Gastrocnemius medialis (tissue), 4 donors: ENCODE data around the gene FJX1. TPM values are rescaled to one million over a fixed set of nuclear protein-coding genes. Genes with fewer than 3 reads are reported as not detected.
"Not testable (repeated sequence)": the region's sequence is repeated elsewhere in the genome, so short reads cannot be mapped to it uniquely, and the experiment has no call there.

Experiments used
- ATAC-seq, 2 donors: fragments of 150-250 bp; one replicate each; pipeline ENCODE4 v1.9.1; 2016
- DNase-seq, 2 donors: peaks; one replicate each; pipeline ENCODE4 v3.0.0-alpha.2; 2019
- H3K27ac ChIP-seq, 4 donors: fragments of 200-600 bp; sonication (generic); 1 replicate in 1 of 4; 2 replicates in 3 of 4; pipeline ENCODE4 v1.5.1; 2016 to 2018; ENCODE audit warnings: mild to moderate bottlenecking in 2 of 4, moderate library complexity in 1 of 4
- H3K27me3 ChIP-seq, 3 donors: fragments of 200-600 bp; sonication (generic) in 2 of 3; 1 replicate in 1 of 3; 2 replicates in 2 of 3; pipeline versions ENCODE4 v1.5.1 to v1.6.0; 2016 to 2019; ENCODE audit warnings: mild to moderate bottlenecking in 1 of 3, moderate library complexity in 1 of 3
- H3K36me3 ChIP-seq, 2 donors: fragments of 200-600 bp; sonication (generic) in 1 of 2; one replicate each; pipeline ENCODE4 v1.5.1; 2017 to 2018
- H3K4me1 ChIP-seq, 2 donors: fragments of 200-600 bp; sonication (generic) in 1 of 2; one replicate each; pipeline ENCODE4 v1.5.1; 2016 to 2017; ENCODE audit warnings: mild to moderate bottlenecking in 2 of 2
- H3K4me3 ChIP-seq, 4 donors: fragments of 200-600 bp; sonication (generic) in 3 of 4; 1 replicate in 1 of 4; 2 replicates in 3 of 4; pipeline ENCODE4 v1.5.1; 2016 to 2019; ENCODE audit warnings: mild to moderate bottlenecking in 2 of 4
- H3K9me3 ChIP-seq, 3 donors: fragments of 200-600 bp; sonication (generic) in 2 of 3; 1 replicate in 1 of 3; 2 replicates in 2 of 3; pipeline ENCODE4 v1.5.1; 2016 to 2019
- POLR2A ChIP-seq, 2 donors: fragments of 450-650 bp; IDR thresholded peaks; one replicate each; pipeline ENCODE4 v1.6.1; 2017; ENCODE audit warnings: antibody characterized with exemption in 2 of 2, mild to moderate bottlenecking in 2 of 2, moderate library complexity in 2 of 2
- in situ Hi-C, 4 donors: fragments of 200-750 bp; cut with MboI; loops; one replicate each; pipeline versions ENCODE4 v1.15.0 to v1.8.0; 2017; ENCODE audit warnings: low sequenced_read_pairs in 4 of 4
- intact Hi-C: fragments of 100-400 bp; cut with DNase I; formaldehyde crosslinking; loops from one replicate; pipeline ENCODE4 v1.15.1; 2023; ENCODE audit warnings: low total_unique reads
- total RNA-seq, 4 donors: library from RNA; depleted of rRNA; stranded (reverse); fragments of >200 nt; gene quantifications; one replicate each; pipeline versions ENCODE4 v1.1.0 to v1.2.3, GENCODE V29; 2016
- TF ChIP-seq, protein P1 (sequence below), 5 experiments: fragments of 450-650 bp in 3 of 5; fragments of 200-600 bp in 2 of 5; sonication (generic) in 2 of 5; IDR thresholded peaks in 4 of 5; conservative IDR thresholded peaks in 1 of 5; 1 replicate in 4 of 5; 2 replicates in 1 of 5; pipeline ENCODE4 v1.5.1; 2016 to 2019; ENCODE audit warnings: antibody characterized with exemption in 5 of 5, mild to moderate bottlenecking in 3 of 5, moderate library complexity in 3 of 5

Gene FJX1
- total RNA-seq, 4 donors from 2014 or later: 1.5 to 10.8 (median 2.0) TPM

GRCh38 chr11:35641964-35642363 lies 23.7 kb downstream of the FJX1 start:
- ATAC-seq (no peak), DNase-seq (no peak)
- no peaks in the 10 kb centered on the region for H3K4me1 ChIP-seq
- intact Hi-C loops: no loop called here
- no peak overlapping the region for H3K27ac ChIP-seq
- no peaks in the 10 kb centered on the region for H3K9me3 ChIP-seq
- H3K36me3 ChIP-seq: no peaks in the 10 kb centered on the region
- no peak overlapping the region for H3K4me3 ChIP-seq
- TF ChIP-seq, protein P1, sequence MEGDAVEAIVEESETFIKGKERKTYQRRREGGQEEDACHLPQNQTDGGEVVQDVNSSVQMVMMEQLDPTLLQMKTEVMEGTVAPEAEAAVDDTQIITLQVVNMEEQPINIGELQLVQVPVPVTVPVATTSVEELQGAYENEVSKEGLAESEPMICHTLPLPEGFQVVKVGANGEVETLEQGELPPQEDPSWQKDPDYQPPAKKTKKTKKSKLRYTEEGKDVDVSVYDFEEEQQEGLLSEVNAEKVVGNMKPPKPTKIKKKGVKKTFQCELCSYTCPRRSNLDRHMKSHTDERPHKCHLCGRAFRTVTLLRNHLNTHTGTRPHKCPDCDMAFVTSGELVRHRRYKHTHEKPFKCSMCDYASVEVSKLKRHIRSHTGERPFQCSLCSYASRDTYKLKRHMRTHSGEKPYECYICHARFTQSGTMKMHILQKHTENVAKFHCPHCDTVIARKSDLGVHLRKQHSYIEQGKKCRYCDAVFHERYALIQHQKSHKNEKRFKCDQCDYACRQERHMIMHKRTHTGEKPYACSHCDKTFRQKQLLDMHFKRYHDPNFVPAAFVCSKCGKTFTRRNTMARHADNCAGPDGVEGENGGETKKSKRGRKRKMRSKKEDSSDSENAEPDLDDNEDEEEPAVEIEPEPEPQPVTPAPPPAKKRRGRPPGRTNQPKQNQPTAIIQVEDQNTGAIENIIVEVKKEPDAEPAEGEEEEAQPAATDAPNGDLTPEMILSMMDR (IDR thresholded peaks at IDR 0.05 in 4 of 5, conservative IDR thresholded peaks at IDR 0.05 in 1 of 5): no peak
- TF ChIP-seq POLR2A (IDR thresholded peaks at IDR 0.05): no peak
- H3K27me3 ChIP-seq: no peaks in the 10 kb centered on the region
- in situ Hi-C loops: no loop called here

DNA sequence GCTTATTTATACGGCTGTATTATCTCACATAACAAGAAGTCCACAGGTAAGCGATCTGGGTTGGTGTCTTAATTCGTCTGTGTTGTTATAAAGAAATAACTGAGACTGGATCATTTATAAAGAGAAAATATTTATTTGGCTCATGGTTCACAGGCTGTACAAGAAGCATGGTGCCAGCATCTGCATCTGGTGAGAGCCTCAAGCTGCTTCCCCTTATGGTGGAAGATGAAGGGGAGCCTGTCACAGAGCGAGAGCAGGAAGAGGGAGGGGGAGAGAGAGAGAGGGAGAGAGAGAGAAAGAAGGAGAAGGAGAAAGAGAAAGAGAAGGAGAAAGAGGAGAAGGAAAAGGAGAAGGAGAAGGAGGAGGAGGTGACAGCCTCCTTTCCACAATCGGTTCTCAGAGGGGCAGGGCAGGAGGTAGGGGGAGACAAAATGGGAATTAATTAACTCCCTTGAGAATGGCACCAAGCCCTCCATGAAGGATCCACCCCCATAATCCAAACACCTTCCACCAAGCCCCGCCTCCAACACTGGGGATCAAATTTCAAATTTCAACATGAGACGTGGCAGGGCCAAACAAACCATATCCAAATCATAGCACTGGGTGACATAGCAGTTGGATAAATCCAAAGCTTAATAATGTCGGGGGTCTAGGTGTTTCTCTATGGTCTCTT lies 29.3 kb downstream of the FJX1 start:
- intact Hi-C loops: no loop called here
- H3K36me3 ChIP-seq: no peaks in the 10 kb centered on the region
- ATAC-seq (no peak), DNase-seq (no peak)
- H3K4me3 ChIP-seq: no peak overlapping the region
- no peaks in the 10 kb centered on the region for H3K4me1 ChIP-seq
- TF ChIP-seq, protein P1 (IDR thresholded peaks at IDR 0.05 in 4 of 5, conservative IDR thresholded peaks at IDR 0.05 in 1 of 5): no peak
- TF ChIP-seq POLR2A (IDR thresholded peaks at IDR 0.05): no peak
- H3K27me3 ChIP-seq: no peaks in the 10 kb centered on the region
- H3K27ac ChIP-seq: no peak overlapping the region
- in situ Hi-C loops: no loop called here
- no peaks in the 10 kb centered on the region for H3K9me3 ChIP-seq

- no peak for DNase-seq
- intact Hi-C loops: no loop called here
- no peaks in the 10 kb centered on the region for H3K36me3 ChIP-seq
- no peaks in the 10 kb centered on the region for H3K9me3 ChIP-seq
- H3K4me3 ChIP-seq: no peak overlapping the region
- ATAC-seq: no peak
- in situ Hi-C loops: no loop called here
- H3K4me1 ChIP-seq: no peaks in the 10 kb centered on the region
- no peaks in the 10 kb centered on the region for H3K27me3 ChIP-seq
- no peak for TF ChIP-seq POLR2A (IDR thresholded peaks at IDR 0.05)
- TF ChIP-seq, protein P1 (IDR thresholded peaks at IDR 0.05 in 4 of 5, conservative IDR thresholded peaks at IDR 0.05 in 1 of 5): no peak
- no peak overlapping the region for H3K27ac ChIP-seq
Observed at GRCh38 chr11:35650006-35650405, 31.7 kb downstream of the FJX1 start.

DNA sequence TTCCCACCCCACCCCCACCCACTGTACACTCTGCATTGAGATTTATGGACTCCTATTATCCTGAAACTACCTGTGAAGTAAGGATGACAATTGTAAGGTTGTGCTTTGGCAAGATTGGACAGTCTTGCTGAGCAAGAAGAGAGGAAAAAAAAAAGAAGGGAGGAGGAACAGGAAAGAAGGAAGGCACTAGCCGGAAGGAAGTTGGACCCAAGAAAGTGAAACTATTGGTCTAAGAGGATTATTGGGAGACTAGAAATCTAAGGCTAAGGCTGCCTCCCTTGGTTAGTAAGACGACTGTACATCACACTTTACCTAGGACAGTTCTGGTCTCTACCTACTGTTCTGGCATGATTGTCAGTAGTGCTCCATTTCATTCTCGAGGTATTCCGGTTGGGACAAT lies 32.2 kb downstream of the FJX1 start:
- no peak overlapping the region for H3K4me3 ChIP-seq
- DNase-seq: no peak
- no peak overlapping the region for H3K27ac ChIP-seq
- intact Hi-C loops: no loop called here
- no peak for ATAC-seq
- no peak for TF ChIP-seq POLR2A (IDR thresholded peaks at IDR 0.05)
- TF ChIP-seq, protein P1 (IDR thresholded peaks at IDR 0.05 in 4 of 5, conservative IDR thresholded peaks at IDR 0.05 in 1 of 5): no peak
- no peaks in the 10 kb centered on the region for H3K36me3 ChIP-seq
- H3K9me3 ChIP-seq: no peaks in the 10 kb centered on the region
- no peaks in the 10 kb centered on the region for H3K4me1 ChIP-seq
- in situ Hi-C loops: no loop called here
- no peaks in the 10 kb centered on the region for H3K27me3 ChIP-seq

DNA sequence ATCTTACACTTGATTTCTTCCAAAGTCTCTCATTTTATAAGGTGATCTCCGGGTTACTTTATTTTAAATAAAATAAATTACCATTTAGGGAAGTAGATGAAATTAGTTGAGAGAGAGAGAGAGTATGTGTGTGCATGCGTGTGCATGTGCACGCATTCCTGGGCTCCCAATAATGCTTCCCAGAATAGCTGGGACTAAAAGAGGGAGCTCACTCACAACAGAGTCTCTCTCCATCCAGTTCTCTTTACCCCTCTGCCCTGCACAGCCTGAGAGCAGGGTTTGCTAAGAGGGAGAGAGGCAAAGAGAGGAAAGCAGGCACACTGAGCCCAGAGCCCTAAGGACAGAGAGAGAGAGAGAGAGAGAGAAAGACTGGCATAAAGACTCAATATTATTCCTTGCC lies 33.0 kb downstream of the FJX1 start:
- H3K27me3 ChIP-seq: peaks cover 0 to 6% (median 0%) of the 10 kb centered on the region in 3 donors
- TF ChIP-seq, protein P1 (IDR thresholded peaks at IDR 0.05 in 4 of 5, conservative IDR thresholded peaks at IDR 0.05 in 1 of 5): no peak
- no peak for TF ChIP-seq POLR2A (IDR thresholded peaks at IDR 0.05)
- H3K9me3 ChIP-seq: no peaks in the 10 kb centered on the region
- intact Hi-C loops (no loop called here), in situ Hi-C loops (no loop called here)
- DNase-seq: no peak
- no peak overlapping the region for H3K4me3 ChIP-seq
- no peak for ATAC-seq
- no peaks in the 10 kb centered on the region for H3K4me1 ChIP-seq
- H3K27ac ChIP-seq: no peak overlapping the region
- no peaks in the 10 kb centered on the region for H3K36me3 ChIP-seq

- H3K4me3 ChIP-seq, intact Hi-C loops, in situ Hi-C loops: not testable (repeated sequence)
Observed at GRCh38 chr11:35652786-35653185, 34.5 kb downstream of the FJX1 start.

More at GRCh38 chr11:35652786-35653185, 34.5 kb downstream of the FJX1 start:
- not testable (repeated sequence) for ATAC-seq, DNase-seq, H3K36me3 ChIP-seq, H3K27ac ChIP-seq, H3K9me3 ChIP-seq, H3K4me1 ChIP-seq
- H3K27me3 ChIP-seq: peaks cover 0 to 11% (median 5%) of the 10 kb centered on the region in 3 donors
